BLaER1 treated with 17β-estradiol and CSF1 and Interleukin-3, amounts not matched to agents 10 nM and 100 nM (cell line): ENCODE results near the gene SLIT3.

ENCODE experiments used
- H3K27ac ChIP-seq, 11 experiments: shearing (Covaris generic); formaldehyde crosslinking; 2 replicates each; pipeline ENCODE4 v1.8.1; 2022
- H3K27me3 ChIP-seq, 11 experiments: shearing (Covaris generic); formaldehyde crosslinking; 2 replicates each; pipeline ENCODE4 v1.8.1; 2022
- H3K36me3 ChIP-seq, 11 experiments: shearing (Covaris generic); formaldehyde crosslinking; 2 replicates each; pipeline ENCODE4 v1.8.1; 2022
- H3K4me1 ChIP-seq, 10 experiments: shearing (Covaris generic); formaldehyde crosslinking; 2 replicates each; pipeline ENCODE4 v1.8.1; 2022
- H3K4me2 ChIP-seq, 11 experiments: shearing (Covaris generic); formaldehyde crosslinking; 2 replicates each; pipeline ENCODE4 v1.8.1; 2022
- H3K4me3 ChIP-seq, 10 experiments: shearing (Covaris generic); formaldehyde crosslinking; 2 replicates each; pipeline ENCODE4 v1.8.1; 2022
- H3K9ac ChIP-seq, 11 experiments: shearing (Covaris generic); formaldehyde crosslinking; 2 replicates each; pipeline ENCODE4 v1.8.1; 2022
- H3K9me3 ChIP-seq, 11 experiments: shearing (Covaris generic); formaldehyde crosslinking; replicated peaks in 1 of 11; 2 replicates each; pipeline ENCODE4 v1.8.1; 2022
- H4K20me1 ChIP-seq, 11 experiments: shearing (Covaris generic); formaldehyde crosslinking; 2 replicates each; pipeline ENCODE4 v1.8.1; 2022
- Cebpa-rat ChIP-seq, 11 experiments: shearing (Covaris generic); IDR thresholded peaks; 2 replicates each; pipeline ENCODE4 v1.8.1; 2022

The SLIT3 gene

DNA sequence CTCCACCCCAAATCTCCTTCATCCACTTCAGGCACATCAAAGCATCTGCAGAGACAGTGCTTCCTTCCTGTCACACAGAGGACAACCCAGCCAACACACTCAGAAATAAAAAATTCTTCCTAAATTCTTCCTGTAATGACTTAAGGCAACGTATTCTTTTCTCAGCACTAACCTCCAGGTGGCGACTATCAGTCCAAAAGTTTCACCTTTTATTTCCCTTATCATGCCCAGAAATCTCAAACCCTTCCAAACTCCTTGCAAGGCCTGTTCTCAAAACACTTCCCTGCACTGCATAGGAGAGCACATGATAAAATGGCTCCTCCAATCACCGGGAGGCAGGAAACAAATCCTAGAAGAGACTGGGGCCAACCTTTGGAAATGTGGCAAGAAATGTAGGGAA, 35.1 kb downstream of the SLIT3 start:
- Histone ChIP-seq H3K27ac (no peak overlapping the region), H3K27me3 (no peaks in the 10 kb centered on the region)
- TF ChIP-seq Cebpa-rat (IDR thresholded peaks at IDR 0.05) = no peak

GRCh38 chr5:169263591-169263990, 37.3 kb downstream of the SLIT3 start:
- Histone ChIP-seq H3K4me1 (peaks cover 0 to 9% (median 4%) of the 10 kb centered on the region in 10 experiments; a peak in 6 of 20 replicates), H3K27me3 (no peaks in the 10 kb centered on the region), H3K4me2 (peak overlapping the region in 6 of 11 experiments; percentile 13 to 42 (median 26); a peak in 5 of 22 replicates), H3K27ac (no peak overlapping the region), H3K9ac (no peak overlapping the region), H3K4me3 (no peak overlapping the region), H4K20me1 (no peaks in the 10 kb centered on the region), H3K9me3 (no peaks in the 10 kb centered on the region), H3K36me3 (no peaks in the 10 kb centered on the region)
- TF ChIP-seq Cebpa-rat (IDR thresholded peaks at IDR 0.05) = no peak

More for the DNA sequence above, 35.1 kb downstream of the SLIT3 start:
- H3K4me2 ChIP-seq = no peak overlapping the region
- H4K20me1 ChIP-seq = no peaks in the 10 kb centered on the region
- H3K4me1 ChIP-seq = peaks cover 0 to 9% (median 4%) of the 10 kb centered on the region in 10 experiments; a peak in 8 of 20 replicates
- no peaks in the 10 kb centered on the region for H3K36me3 ChIP-seq
- no peak overlapping the region for H3K4me3 ChIP-seq
- no peak overlapping the region for H3K9ac ChIP-seq
- H3K9me3 ChIP-seq = no peaks in the 10 kb centered on the region

- H4K20me1 ChIP-seq = no peaks in the 10 kb centered on the region
- H3K27ac ChIP-seq = no peak overlapping the region
- H3K9ac ChIP-seq = no peak overlapping the region
- no peak for TF ChIP-seq Cebpa-rat (IDR thresholded peaks at IDR 0.05)
- no peak overlapping the region for H3K4me3 ChIP-seq
- no peak overlapping the region for H3K4me2 ChIP-seq
- H3K27me3 ChIP-seq = no peaks in the 10 kb centered on the region
- H3K9me3 ChIP-seq = no peaks in the 10 kb centered on the region
- H3K4me1 ChIP-seq = peaks cover 0 to 9% (median 4%) of the 10 kb centered on the region in 10 experiments; a peak in 6 of 20 replicates
- H3K36me3 ChIP-seq = no peaks in the 10 kb centered on the region
Observed at GRCh38 chr5:169260896-169261569, 39.9 kb downstream of the SLIT3 start.

DNA sequence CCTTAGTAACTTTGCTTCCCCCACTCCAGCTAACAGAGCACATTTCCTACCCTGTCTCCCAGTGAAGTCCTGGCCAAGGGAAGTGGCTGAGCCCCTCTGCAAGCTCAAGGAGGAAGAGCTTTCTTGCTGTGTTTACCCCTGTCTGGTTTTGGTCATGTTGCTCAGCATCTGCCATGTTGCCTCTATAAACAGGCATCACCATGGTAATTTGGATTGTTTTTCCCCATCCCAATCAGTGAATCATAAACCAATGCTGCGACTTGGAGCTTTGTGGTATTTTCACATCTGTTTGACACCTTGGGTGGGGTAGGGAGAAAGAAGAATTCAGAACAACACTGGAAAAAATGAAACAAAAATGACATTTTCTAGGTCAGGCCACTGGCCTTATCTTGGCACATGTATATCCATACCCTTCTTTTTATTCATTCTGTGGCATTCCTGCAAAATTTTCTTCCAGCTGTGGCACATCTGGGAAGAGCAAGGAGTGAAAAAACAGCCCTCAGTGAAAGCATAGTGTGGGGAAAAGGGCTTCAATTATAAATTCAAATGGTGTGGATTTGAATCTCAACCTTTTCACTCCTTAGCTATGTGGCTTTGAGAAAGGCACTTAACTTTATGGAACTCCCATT, 42.5 kb downstream of the SLIT3 start:
- Histone ChIP-seq H3K4me2 (no peak overlapping the region), H4K20me1 (no peaks in the 10 kb centered on the region), H3K27me3 (no peaks in the 10 kb centered on the region), H3K27ac (no peak overlapping the region), H3K36me3 (no peaks in the 10 kb centered on the region), H3K4me3 (no peak overlapping the region), H3K9me3 (no peaks in the 10 kb centered on the region), H3K4me1 (peaks cover 0 to 4% (median 2%) of the 10 kb centered on the region in 10 experiments; a peak in 6 of 20 replicates), H3K9ac (no peak overlapping the region)
- no peak for TF ChIP-seq Cebpa-rat (IDR thresholded peaks at IDR 0.05)

- Histone ChIP-seq H4K20me1 (no peaks in the 10 kb centered on the region), H3K4me2 (no peak overlapping the region), H3K9me3 (no peaks in the 10 kb centered on the region), H3K27me3 (no peaks in the 10 kb centered on the region), H3K4me3 (no peak overlapping the region), H3K4me1 (no peaks in the 10 kb centered on the region), H3K9ac (no peak overlapping the region), H3K27ac (no peak overlapping the region), H3K36me3 (no peaks in the 10 kb centered on the region)
- TF ChIP-seq Cebpa-rat (IDR thresholded peaks at IDR 0.05) = no peak
Observed at GRCh38 chr5:169256191-169256590, 44.7 kb downstream of the SLIT3 start.

GRCh38 chr5:169253071-169253470, 47.9 kb downstream of the SLIT3 start:
- Histone ChIP-seq H3K9ac (no peak overlapping the region), H3K9me3 (no peaks in the 10 kb centered on the region), H3K27me3 (no peaks in the 10 kb centered on the region), H3K36me3 (no peaks in the 10 kb centered on the region), H3K4me1 (peaks cover 0 to 6% (median 3%) of the 10 kb centered on the region in 10 experiments; a peak in 16 of 20 replicates), H3K27ac (no peak overlapping the region), H3K4me2 (no peak overlapping the region), H4K20me1 (no peaks in the 10 kb centered on the region), H3K4me3 (no peak overlapping the region)
- TF ChIP-seq Cebpa-rat (IDR thresholded peaks at IDR 0.05) = no peak

GRCh38 chr5:169251333-169252084, 49.4 kb downstream of the SLIT3 start:
- Histone ChIP-seq H3K4me2 (no peak overlapping the region), H3K36me3 (no peaks in the 10 kb centered on the region), H3K4me3 (no peak overlapping the region), H3K27ac (no peak overlapping the region), H3K4me1 (peaks cover 0 to 17% (median 12%) of the 10 kb centered on the region in 10 experiments; a peak in 17 of 20 replicates), H4K20me1 (no peaks in the 10 kb centered on the region), H3K27me3 (no peaks in the 10 kb centered on the region), H3K9me3 (no peaks in the 10 kb centered on the region), H3K9ac (no peak overlapping the region)
- no peak for TF ChIP-seq Cebpa-rat (IDR thresholded peaks at IDR 0.05)

DNA sequence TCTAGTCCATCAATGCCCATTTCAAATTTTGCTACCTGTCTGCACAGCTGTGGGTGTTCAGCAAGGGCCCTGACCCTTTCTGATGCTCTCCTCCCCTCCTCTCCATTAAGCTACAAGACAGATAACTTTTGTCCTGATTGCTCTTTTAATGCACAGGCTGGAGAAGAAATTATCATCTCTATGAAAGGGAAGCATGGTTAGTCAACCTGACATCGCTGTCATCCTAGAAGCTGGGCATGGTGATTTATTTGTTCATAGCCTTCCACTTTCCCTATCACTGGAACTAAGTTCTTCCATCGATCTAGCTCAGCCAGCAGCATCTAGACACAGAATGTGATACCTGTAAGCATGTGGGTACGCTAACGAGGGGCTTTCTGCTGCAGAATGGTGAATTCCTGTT, 50.1 kb downstream of the SLIT3 start:
- no peak overlapping the region for H3K4me2 ChIP-seq
- peaks cover 0 to 17% (median 12%) of the 10 kb centered on the region in 10 experiments; a peak in 17 of 20 replicates for H3K4me1 ChIP-seq
- H3K36me3 ChIP-seq = no peaks in the 10 kb centered on the region
- no peaks in the 10 kb centered on the region for H3K9me3 ChIP-seq
- no peak for TF ChIP-seq Cebpa-rat (IDR thresholded peaks at IDR 0.05)
- no peak overlapping the region for H3K27ac ChIP-seq
- H3K9ac ChIP-seq = no peak overlapping the region
- no peaks in the 10 kb centered on the region; a peak in 1 of 22 replicates for H4K20me1 ChIP-seq
- H3K27me3 ChIP-seq = no peaks in the 10 kb centered on the region
- H3K4me3 ChIP-seq = no peak overlapping the region

- TF ChIP-seq Cebpa-rat (IDR thresholded peaks at IDR 0.05) = no peak
- no peak overlapping the region for H3K4me2 ChIP-seq
- H3K36me3 ChIP-seq = no peaks in the 10 kb centered on the region
- H3K9ac ChIP-seq = no peak overlapping the region
- H3K27me3 ChIP-seq = no peaks in the 10 kb centered on the region
- no peaks in the 10 kb centered on the region; a peak in 1 of 22 replicates for H4K20me1 ChIP-seq
- H3K4me3 ChIP-seq = no peak overlapping the region
- H3K27ac ChIP-seq = no peak overlapping the region
- peaks cover 0 to 17% (median 12%) of the 10 kb centered on the region in 10 experiments; a peak in 17 of 20 replicates for H3K4me1 ChIP-seq
- H3K9me3 ChIP-seq = no peaks in the 10 kb centered on the region
Observed at GRCh38 chr5:169248996-169249395, 51.9 kb downstream of the SLIT3 start.
